Caco-2 (cell line): ENCODE data around the gene SHC3. TPM values are rescaled to one million over a fixed set of nuclear protein-coding genes. Genes with fewer than 3 reads are reported as not detected.

Experiments
- BruUV-seq: library from RNA; stranded (reverse); fragments of 400-500 nt; replicated peaks from 2 replicates; lab custom pipeline; 2021; lab: Mats Ljungman, UMichigan
- CTCF ChIA-PET: fragments of 300-600 bp; sonication (Branson Sonifier 250); formaldehyde crosslinking; loops from one replicate; lab custom pipeline; 2022; ENCODE audit warnings: antibody characterized with exemption; lab: Charles Lee
- POLR2A ChIA-PET: fragments of 300-600 bp; sonication (Branson Sonifier 250); formaldehyde crosslinking; loops from one replicate; lab custom pipeline; 2022; ENCODE audit warnings: antibody characterized with exemption; lab: Charles Lee
- DNase-seq, 2 experiments: peaks; one replicate each; pipeline versions ENCODE4 v3.0.0 to v3.0.0-alpha.2; 2020 to 2022
- H3K27me3 ChIP-seq: replicated peaks from 2 replicates; pipeline ENCODE4 v1.6.0; 2011; ENCODE audit warnings: low read length; ENCODE audit not compliant: control insufficient read depth, insufficient read depth
- H3K36me3 ChIP-seq: 2 replicates; pipeline ENCODE4 v1.5.1; 2011; ENCODE audit warnings: low read length; ENCODE audit not compliant: control insufficient read depth, insufficient read depth
- H3K4me1 ChIP-seq: fragments of 250-450 bp; sonication (Bioruptor Pico); 2 replicates; pipeline ENCODE4 v1.5.1; 2020; ENCODE audit warnings: mild to moderate bottlenecking
- H3K4me3 ChIP-seq: 2 replicates; pipeline ENCODE4 v1.5.1; 2011; ENCODE audit warnings: low read depth, mild to moderate bottlenecking, control low read depth, low read length
- H3K9me3 ChIP-seq: fragments of 250-450 bp; sonication (Bioruptor Pico); 2 replicates; pipeline ENCODE4 v1.5.1; 2020; ENCODE audit warnings: mild to moderate bottlenecking, moderate library complexity
- H3K27ac Mint-ChIP-seq: one replicate; pipeline ENCODE4 v1.8.0; 2022; ENCODE audit warnings: mixed read lengths; ENCODE audit not compliant: unreplicated experiment
- H3K27me3 Mint-ChIP-seq: one replicate; pipeline ENCODE4 v1.8.0; 2022; ENCODE audit warnings: mixed read lengths; ENCODE audit not compliant: insufficient read depth, unreplicated experiment
- H3K36me3 Mint-ChIP-seq: one replicate; pipeline ENCODE4 v1.8.0; 2022; ENCODE audit warnings: mild to moderate bottlenecking, mixed read lengths; ENCODE audit not compliant: insufficient read depth, unreplicated experiment
- H3K4me1 Mint-ChIP-seq: one replicate; pipeline ENCODE4 v1.8.0; 2022; ENCODE audit warnings: low read depth, mixed read lengths; ENCODE audit not compliant: unreplicated experiment
- H3K4me3 Mint-ChIP-seq: one replicate; pipeline ENCODE4 v1.8.0; 2022; ENCODE audit warnings: mild to moderate bottlenecking, moderate library complexity, mixed read lengths; ENCODE audit not compliant: unreplicated experiment
- H3K9me3 Mint-ChIP-seq: one replicate; pipeline ENCODE4 v1.8.0; 2022; ENCODE audit warnings: mixed read lengths; ENCODE audit not compliant: unreplicated experiment
- CTCF ChIP-seq, 2 experiments: fragments of 200-600 bp in 1 of 2; IDR thresholded peaks; 1 replicate in 1 of 2; 2 replicates in 1 of 2; pipeline versions ENCODE4 v1.5.1 to v1.8.0; 2011 to 2022; ENCODE audit warnings: antibody characterized with exemption in 1 of 2, control low read depth in 1 of 2, inconsistent platforms in 1 of 2, low read depth in 1 of 2, low read length in 1 of 2, mild to moderate bottlenecking in 1 of 2, moderate library complexity in 1 of 2; ENCODE audit not compliant: insufficient read depth in 1 of 2, severe bottlenecking in 1 of 2, unreplicated experiment in 1 of 2
- intact Hi-C: fragments of 100-400 bp; cut with micrococcal nuclease; formaldehyde crosslinking; loops from one replicate; pipeline ENCODE4 v1.10.0; 2022; ENCODE audit not compliant: unreplicated experiment
- total RNA-seq: library from RNA; stranded (reverse); gene quantifications from 2 replicates; pipeline ENCODE4 v1.2.3, GENCODE V29; 2022

SHC3 gene
- total RNA-seq, 1 experiment from 2014 or later, result 0.20 TPM

DNA sequence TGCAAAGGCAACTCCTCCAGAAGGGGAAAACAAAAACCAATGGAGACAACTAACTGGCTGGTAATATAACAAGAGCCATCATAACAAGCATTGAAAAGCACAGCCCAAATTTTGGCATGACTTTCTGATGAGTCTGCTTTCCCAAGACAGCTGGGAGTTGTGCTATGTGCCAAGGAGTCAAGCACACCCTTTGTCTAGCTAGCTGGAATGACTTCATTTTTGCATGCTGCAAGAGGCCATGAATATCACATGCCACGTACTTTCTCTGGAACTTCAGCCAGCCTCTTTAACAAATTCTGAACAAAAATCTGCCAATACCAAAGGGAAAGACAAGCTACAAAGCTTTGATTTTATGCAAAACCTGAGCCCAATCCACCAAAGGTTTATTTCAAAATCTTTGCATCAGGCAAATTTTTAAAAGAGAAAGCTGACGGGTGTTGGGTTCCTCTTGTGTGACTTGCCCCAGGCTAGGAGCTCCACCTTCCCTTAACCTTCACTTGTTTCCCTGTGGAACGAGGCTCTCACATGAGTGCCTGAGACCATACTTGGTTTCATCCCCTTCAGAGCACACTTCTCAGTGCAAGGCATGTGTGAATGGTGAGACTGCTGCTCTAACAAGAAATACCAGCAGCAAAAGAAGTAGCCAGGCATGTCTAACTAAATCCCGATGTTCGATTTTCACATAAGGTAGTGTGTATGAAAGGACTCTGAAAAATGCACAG lies 140.1 kb downstream of the SHC3 start:
- intact Hi-C loops, result no loop called here

GRCh38 chr9:89037891-89038290 lies 140.7 kb downstream of the SHC3 start:
- no peak overlapping the region for H3K27ac Mint-ChIP-seq
- H3K36me3 ChIP-seq, result no peaks in the 10 kb centered on the region
- BruUV-seq, result no TSS peak
- no peak for DNase-seq
- no peaks in the 10 kb centered on the region for H3K27me3 Mint-ChIP-seq
- no peaks in the 10 kb centered on the region for H3K4me1 ChIP-seq
- no peaks in the 10 kb centered on the region for H3K9me3 ChIP-seq
- no peaks in the 10 kb centered on the region for H3K36me3 Mint-ChIP-seq
- intact Hi-C loops, result no loop called here
- no peak overlapping the region for H3K4me3 ChIP-seq
- no peak for TF ChIP-seq CTCF (IDR thresholded peaks at IDR 0.05; ENCODE audit: insufficient read depth in 1 of 2, low read depth in 1 of 2, low read length in 1 of 2, severe bottlenecking in 1 of 2, unreplicated experiment in 1 of 2)
- no peaks in the 10 kb centered on the region for H3K27me3 ChIP-seq
- H3K4me3 Mint-ChIP-seq, result no peak overlapping the region
- H3K4me1 Mint-ChIP-seq, result no peaks in the 10 kb centered on the region
- CTCF ChIA-PET, result no interaction called here
- POLR2A ChIA-PET, result no interaction called here
- H3K9me3 Mint-ChIP-seq, result no peaks in the 10 kb centered on the region

More for the DNA sequence above, 140.1 kb downstream of the SHC3 start:
- no peak for TF ChIP-seq CTCF (IDR thresholded peaks at IDR 0.05; ENCODE audit: insufficient read depth in 1 of 2, low read depth in 1 of 2, low read length in 1 of 2, severe bottlenecking in 1 of 2, unreplicated experiment in 1 of 2)
- POLR2A ChIA-PET, result no interaction called here
- BruUV-seq, result no TSS peak
- Mint-ChIP-seq H3K36me3 (no peaks in the 10 kb centered on the region), H3K4me3 (no peak overlapping the region), H3K27me3 (no peaks in the 10 kb centered on the region), H3K9me3 (no peaks in the 10 kb centered on the region), H3K4me1 (no peaks in the 10 kb centered on the region), H3K27ac (no peak overlapping the region)
- H3K4me1 ChIP-seq, result no peaks in the 10 kb centered on the region
- no peak overlapping the region for H3K4me3 ChIP-seq
- no peaks in the 10 kb centered on the region for H3K36me3 ChIP-seq
- no peaks in the 10 kb centered on the region for H3K9me3 ChIP-seq
- DNase-seq, result no peak
- no peaks in the 10 kb centered on the region for H3K27me3 ChIP-seq
- CTCF ChIA-PET, result no interaction called here

DNA sequence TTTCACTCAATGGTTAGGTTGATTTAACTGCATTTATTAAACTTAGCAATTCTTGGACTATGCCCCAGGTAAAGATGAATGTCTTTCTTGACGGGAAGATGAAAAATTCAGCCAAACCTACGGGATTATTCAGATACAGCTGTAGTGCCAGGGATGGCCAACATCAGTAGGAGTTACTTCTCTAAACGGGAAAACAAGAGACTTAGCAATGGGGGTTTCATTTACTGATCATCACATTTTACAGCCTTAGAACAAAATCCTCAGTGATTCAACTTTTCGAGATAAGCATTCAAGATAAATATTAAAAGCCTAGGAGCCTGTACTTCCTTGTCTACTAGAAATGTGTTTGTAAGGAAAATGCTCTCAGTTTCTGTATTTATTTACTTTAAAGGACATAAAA lies 141.3 kb downstream of the SHC3 start:
- no peaks in the 10 kb centered on the region for H3K27me3 Mint-ChIP-seq
- H3K36me3 ChIP-seq, result no peaks in the 10 kb centered on the region
- no peaks in the 10 kb centered on the region for H3K9me3 ChIP-seq
- H3K9me3 Mint-ChIP-seq, result no peaks in the 10 kb centered on the region
- H3K27me3 ChIP-seq, result no peaks in the 10 kb centered on the region
- no peak overlapping the region for H3K4me3 ChIP-seq
- no peaks in the 10 kb centered on the region for H3K4me1 Mint-ChIP-seq
- H3K4me1 ChIP-seq, result no peaks in the 10 kb centered on the region
- intact Hi-C loops, result no loop called here
- no peak for TF ChIP-seq CTCF (IDR thresholded peaks at IDR 0.05; ENCODE audit: insufficient read depth in 1 of 2, low read depth in 1 of 2, low read length in 1 of 2, severe bottlenecking in 1 of 2, unreplicated experiment in 1 of 2)
- DNase-seq, result no peak
- no TSS peak for BruUV-seq
- ChIA-PET CTCF (no interaction called here), POLR2A (no interaction called here)
- H3K4me3 Mint-ChIP-seq, result no peak overlapping the region
- H3K27ac Mint-ChIP-seq, result no peak overlapping the region
- H3K36me3 Mint-ChIP-seq, result no peaks in the 10 kb centered on the region
